Measurements from ENCODE around the gene CPE.

DNA sequence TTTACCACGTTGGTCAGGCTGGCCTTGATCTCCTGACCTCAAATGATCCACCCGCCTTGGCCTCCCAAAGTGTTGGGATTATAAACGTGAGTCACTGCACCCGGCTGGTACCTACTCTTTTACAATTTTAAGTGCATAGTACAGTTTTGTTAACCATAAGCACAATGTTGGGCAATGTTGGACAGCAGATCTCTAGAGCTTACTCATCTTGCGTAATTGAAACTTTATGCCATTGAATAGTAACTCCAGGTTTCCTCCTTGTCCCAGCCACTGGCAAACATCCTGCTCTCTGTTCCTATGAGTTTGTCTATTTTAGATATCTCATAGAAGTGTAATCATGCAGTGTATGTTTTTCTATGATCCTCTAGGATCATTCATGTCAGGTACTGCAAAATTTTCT is 9.3 kb upstream of the CPE start:
- TF ChIP-seq, protein P1, sequence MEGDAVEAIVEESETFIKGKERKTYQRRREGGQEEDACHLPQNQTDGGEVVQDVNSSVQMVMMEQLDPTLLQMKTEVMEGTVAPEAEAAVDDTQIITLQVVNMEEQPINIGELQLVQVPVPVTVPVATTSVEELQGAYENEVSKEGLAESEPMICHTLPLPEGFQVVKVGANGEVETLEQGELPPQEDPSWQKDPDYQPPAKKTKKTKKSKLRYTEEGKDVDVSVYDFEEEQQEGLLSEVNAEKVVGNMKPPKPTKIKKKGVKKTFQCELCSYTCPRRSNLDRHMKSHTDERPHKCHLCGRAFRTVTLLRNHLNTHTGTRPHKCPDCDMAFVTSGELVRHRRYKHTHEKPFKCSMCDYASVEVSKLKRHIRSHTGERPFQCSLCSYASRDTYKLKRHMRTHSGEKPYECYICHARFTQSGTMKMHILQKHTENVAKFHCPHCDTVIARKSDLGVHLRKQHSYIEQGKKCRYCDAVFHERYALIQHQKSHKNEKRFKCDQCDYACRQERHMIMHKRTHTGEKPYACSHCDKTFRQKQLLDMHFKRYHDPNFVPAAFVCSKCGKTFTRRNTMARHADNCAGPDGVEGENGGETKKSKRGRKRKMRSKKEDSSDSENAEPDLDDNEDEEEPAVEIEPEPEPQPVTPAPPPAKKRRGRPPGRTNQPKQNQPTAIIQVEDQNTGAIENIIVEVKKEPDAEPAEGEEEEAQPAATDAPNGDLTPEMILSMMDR (IDR thresholded peaks at IDR 0.05) = no peak
- TF ChIP-seq EZH2phosphoT487 (IDR thresholded peaks at IDR 0.05) = no peak
- TF ChIP-seq EZH2 (IDR thresholded peaks at IDR 0.05) = no peak
